GM19328 (cell line): ENCODE data around the gene KIF5A.

Experiments used
- ATAC-seq: cut with Tn5 transposase; IDR thresholded peaks from one replicate; pipeline ENCODE4 v1.9.1; 2021; ENCODE audit warnings: mild to moderate bottlenecking, moderate library complexity; ENCODE audit not compliant: unreplicated experiment

Gene KIF5A

DNA sequence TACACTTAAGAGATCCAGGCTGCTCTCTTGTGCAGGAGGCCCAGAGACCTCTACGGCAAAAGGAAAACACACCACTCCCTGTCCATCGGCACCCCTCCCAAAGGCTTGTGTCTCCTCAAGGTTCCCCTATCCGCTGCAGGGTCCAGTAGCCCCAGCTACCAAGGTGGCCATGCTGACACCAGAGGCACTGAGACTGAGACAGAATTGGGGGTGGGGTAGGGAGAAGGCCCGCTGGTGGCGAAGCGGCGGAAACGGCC lies 30.1 kb upstream of the KIF5A start:
- ATAC-seq = no peak

DNA sequence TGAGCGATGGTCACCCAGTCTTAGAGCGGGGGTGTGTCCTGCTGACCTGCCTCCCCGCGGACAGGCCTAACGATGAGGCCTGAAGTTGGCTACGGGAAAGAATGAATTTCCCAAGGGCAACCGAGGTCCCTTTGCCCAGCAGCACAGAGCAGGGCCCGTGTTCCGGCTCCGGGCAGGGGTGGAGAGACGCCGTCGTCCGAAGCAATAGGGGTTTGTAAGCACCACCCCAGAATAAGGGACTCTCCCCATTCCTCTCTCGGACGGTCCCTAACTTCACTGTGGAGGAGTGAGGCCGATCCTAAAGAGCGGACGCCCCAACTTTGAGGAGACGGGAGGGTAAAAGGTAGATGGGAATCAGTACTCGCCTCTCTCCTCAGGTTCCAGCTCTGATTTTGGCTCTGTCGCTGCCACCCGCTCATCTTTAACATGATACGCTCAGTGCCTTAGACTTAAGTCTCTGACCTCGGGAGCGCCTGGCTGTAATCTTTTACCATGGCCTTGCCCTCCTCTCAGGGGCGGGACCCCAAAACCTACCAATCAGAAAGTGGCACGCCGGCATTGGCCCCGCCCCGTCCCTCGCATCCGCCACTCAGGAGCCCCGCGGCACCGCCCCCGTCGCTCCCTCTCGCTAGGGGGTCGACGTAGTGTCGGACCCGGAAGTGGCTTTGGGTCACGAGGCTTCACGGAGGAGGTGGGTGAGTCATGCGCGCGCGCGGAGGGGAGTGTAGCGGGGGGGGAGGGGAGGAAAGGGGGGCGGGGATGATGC lies 29.6 kb upstream of the KIF5A start, which contains the start of gene DDIT3:
Gene DDIT3, minus strand, starts transcription at position 462 of the 766 bp plus-strand sequence. CDS start 3,108 bp downstream, outside the sequence.
- ATAC-seq = peak; percentile 61

DNA sequence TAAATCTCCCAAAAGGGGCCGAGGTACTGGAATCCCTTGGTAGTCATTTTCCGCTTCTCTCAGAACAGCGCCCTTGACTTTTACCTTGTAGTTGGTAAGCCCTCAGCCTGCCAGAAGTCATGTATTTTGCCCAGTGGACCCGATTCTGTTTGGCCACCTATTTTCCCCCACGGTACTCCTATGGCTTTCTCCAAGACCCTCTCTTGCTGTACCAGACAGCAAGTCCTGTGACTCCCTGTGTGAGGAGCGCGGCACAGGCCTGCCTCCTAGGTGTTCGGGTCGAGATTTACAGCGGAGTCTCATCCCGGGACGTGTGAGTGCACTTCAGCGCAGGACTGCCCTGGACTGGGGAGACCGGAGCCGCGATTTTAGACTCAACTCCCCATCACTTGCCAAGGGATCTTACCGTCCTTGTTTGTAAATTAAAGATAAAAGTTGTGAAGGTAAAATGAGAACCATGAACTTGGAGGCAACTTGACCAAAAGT lies 28.3 kb upstream of the KIF5A start:
- no peak for ATAC-seq

DNA sequence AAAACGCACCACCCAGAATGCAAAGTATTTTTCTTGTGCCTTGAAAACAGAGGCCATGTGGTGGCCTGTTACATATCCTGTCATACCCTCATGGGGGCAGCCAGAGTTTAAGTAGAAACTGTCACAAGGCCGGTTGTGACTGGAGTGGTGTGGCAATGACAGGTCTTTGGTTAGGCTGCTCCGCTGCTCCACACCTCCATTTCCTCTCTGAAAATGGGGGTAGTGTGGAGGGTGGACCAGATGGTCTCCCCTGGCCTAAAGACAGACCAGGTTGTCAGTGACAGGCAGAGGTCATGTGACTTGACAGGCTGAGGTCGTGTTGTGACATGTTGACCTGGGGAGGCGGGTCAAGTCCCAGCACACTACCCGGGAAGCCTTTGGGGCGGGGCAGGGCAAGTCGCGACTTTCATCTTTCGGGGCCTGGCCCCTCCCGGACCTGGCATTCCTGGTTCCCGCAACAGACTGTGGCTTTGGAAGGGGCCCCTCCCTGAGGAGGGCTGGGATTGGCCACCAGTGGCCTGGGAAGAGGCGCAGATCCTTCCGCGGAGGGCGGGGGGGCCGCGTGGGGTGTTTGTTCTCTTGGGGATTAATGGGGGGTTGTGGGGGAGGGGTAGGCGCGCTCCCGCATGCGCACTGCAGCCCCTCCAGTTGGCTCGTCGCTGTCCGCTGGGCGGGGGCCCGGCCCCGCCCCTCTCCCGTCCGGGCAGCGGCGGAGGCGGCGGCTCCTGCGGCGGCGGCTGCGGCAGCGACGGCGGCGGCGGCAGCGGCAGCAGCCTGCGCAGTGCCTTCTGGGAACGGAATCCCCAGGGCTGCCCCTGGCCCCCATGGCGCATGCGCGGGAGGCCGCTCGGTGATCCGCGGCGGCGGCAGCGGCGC lies 27.6 kb upstream of the KIF5A start, which contains the start of gene MBD6:
Gene MBD6, plus strand, starts transcription at position 814 of the 876 bp plus-strand sequence. CDS start 1,480 bp downstream, outside the sequence.
- ATAC-seq = peak; percentile 36

GRCh38 chr12:57522887-57523705 lies 26.7 kb upstream of the KIF5A start:
- ATAC-seq = no peak

DNA sequence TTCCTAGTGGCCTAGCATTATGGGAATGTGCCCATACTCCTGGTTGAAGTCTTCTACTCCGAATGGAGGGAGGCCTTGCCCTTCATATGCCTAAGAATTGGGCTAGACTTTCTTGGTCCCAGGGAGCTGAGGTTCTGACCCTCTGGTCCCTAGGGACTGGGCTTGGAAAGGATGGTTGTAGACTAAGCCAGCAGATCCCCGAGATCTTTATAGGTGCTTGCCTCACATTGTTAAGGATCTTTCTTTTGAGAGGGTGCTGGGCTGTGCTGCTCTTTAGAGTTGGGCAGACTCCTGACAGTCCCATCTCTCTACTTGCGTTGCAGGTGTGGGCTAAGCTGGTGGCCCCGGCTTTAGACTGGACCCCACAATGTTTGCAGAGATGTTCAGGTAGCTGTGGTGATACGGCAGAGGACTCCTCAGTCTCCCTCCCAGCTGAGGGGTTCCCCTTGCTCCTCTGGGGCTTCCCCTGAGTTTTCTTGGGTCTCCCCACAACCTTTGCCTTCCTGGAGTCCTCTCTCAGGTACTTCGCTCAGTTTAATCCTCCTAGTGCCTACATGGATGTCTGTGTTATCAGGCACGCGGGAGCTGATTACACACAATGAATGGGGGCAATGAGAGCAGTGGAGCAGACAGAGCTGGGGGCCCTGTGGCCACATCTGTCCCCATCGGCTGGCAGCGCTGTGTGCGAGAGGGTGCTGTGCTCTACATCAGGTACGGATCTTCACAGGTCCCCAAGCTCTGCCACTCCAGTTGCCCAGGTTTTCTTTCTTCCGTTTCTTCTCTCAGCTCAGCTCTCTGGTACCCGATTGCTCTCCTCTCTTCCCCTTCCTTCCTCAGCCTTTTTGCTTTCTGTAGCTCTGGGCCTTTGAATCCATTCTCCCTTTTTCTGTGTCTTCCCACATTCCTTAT lies 25.9 kb upstream of the KIF5A start:
- ATAC-seq = no peak

DNA sequence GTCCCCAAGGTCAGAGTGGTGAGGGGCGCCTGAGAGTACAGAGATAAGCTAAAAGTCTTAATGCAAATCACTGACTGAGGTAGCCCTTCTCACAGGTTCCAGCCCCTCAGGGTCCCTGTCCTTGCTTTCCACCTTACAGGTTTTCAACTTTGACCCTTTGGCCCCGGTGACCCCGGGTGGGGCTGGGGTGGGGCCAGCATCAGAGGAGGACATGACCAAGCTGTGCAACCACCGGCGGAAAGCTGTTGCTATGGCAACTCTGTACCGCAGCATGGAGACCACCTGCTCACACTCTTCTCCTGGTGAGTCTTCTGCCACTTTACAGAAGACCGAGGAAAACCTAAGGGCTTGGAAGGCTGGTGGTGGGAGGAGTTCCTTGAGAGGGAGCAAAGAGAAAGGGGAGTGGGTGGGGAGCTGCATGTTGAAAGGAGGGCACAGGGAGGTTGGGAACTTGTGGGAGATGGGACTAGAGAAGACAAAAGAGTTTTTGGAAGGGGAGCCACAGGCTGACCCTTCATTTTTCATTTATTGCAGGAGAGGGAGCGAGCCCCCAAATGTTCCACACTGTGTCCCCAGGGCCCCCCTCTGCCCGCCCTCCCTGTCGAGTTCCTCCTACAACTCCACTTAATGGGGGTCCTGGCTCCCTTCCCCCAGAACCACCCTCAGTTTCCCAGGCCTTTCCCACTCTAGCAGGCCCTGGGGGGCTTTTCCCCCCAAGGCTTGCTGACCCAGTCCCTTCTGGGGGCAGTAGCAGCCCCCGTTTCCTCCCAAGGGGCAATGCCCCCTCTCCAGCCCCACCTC lies 24.8 kb upstream of the KIF5A start:
- ATAC-seq = no peak

DNA sequence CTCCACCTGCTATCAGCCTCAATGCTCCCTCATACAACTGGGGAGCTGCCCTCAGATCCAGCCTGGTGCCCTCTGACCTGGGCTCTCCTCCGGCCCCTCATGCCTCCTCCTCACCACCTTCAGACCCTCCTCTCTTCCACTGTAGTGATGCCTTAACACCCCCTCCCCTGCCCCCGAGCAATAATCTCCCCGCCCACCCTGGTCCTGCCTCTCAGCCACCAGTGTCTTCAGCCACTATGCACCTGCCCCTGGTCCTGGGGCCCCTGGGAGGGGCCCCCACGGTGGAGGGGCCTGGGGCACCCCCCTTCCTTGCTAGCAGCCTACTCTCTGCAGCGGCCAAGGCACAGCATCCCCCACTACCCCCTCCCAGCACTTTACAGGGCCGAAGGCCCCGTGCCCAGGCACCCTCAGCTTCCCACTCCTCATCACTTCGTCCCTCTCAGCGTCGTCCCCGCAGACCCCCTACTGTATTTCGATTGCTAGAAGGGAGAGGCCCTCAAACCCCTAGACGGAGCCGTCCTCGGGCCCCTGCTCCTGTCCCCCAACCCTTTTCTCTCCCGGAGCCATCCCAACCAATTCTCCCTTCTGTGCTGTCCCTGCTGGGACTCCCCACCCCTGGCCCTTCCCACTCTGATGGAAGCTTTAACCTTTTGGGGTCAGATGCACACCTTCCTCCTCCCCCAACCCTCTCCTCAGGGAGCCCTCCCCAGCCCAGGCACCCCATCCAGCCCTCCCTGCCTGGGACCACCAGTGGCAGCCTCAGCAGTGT lies 24.0 kb upstream of the KIF5A start:
- ATAC-seq = no peak

DNA sequence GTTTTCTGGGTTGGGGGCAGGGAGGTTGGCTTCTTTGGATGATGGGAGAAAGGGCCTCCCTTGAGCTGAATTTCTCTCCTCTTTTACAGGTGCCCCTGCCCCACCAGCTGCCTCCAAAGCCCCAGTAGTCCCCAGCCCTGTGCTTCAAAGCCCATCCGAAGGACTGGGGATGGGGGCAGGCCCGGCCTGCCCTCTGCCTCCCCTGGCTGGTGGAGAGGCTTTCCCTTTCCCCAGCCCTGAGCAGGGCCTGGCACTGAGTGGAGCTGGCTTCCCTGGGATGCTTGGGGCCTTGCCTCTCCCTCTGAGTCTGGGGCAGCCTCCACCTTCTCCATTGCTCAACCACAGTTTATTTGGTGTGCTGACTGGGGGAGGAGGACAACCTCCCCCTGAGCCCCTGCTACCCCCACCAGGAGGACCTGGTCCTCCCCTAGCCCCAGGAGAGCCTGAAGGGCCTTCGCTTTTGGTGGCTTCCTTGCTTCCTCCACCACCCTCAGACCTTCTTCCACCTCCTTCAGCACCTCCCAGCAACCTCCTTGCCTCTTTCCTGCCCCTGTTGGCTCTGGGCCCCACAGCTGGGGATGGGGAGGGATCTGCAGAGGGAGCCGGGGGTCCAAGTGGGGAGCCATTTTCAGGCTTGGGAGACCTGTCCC lies 23.2 kb upstream of the KIF5A start:
- no peak for ATAC-seq

DNA sequence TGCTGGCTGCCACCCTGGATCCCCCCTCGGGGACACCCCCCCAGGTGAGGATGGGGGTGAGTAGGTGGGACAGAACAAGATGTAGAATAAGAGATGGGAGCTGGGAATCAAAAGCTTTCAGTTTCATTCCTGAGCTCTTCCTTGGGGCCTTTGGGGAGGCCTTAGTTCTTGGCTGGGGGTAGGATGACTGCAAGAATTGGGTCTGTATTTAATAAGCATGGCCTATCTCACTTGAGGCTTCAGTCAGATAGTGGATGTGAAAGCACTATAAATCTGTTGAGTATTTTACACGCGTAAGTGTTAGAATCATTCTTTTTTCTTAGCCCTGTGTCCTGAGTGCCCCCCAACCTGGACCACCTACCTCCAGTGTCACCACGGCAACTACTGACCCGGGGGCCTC lies 22.7 kb upstream of the KIF5A start:
- no peak for ATAC-seq

DNA sequence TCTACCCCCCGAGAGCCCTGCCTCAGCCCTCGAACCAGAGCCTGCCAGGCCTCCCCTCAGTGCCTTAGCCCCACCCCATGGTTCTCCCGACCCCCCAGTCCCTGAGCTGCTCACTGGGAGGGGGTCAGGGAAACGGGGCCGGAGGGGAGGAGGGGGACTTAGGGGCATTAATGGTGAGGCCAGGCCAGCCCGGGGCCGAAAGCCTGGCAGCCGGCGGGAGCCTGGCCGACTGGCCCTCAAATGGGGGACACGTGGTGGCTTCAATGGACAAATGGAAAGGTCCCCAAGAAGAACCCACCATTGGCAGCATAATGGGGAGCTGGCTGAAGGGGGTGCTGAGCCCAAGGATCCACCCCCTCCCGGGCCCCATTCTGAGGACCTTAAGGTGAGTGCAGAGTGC lies 21.7 kb upstream of the KIF5A start:
- no peak for ATAC-seq

- no peak for ATAC-seq
Observed at GRCh38 chr12:57528831-57529555, 20.9 kb upstream of the KIF5A start.

DNA sequence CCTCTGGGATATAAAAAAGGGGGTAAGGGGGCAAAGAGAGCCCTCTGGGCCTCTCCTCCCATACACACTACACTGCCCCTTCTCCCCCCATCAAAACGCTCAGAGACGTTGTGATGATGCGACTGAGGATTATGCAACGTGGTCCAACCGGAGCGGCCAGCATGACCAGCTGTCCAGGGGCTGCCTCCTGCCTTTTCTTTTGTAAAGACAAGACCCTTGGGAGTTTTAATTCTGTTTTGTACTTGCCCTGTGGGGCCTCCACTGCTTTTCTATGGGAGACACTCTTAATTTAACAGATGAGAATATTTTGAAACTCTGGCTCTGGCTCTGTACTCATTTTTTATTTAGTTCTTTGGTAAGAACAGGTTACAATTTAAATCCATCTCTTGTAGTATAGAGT lies 20.0 kb upstream of the KIF5A start:
- ATAC-seq = no peak

DNA sequence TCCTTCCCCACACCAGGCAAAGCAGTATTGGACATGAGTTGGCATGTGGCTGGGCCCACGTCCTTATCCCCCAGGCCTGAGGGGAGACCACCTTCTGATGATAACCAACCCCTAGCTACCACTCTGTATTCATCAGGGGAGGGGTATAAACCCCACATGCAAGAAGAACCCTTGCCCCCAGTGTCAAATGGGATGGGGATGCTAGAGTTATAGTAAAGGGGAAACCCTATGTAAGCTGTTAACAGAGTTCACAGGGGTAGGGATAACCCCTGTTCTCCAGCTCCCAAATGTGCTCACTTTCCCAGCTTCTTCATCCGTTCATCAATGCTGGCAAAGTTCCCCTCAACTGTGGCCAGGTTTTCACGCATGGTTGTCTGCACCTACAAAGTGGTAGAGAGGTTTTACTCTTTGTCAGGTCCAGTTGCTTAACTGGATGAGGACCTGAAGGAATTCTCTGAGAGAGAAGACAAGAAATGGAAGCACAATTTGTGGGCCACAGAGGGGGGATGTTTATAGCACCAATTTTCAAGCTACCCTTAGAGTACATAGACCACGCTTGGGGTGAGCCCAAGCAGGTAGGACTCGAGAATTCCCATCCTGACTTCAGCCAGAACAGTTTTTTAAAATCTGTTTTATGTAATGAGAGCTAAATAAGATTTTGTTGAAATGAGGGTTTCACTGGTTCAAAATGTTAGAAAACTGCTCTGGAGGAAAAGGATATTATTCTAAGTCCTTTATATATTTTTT lies 19.3 kb upstream of the KIF5A start:
- no peak for ATAC-seq

- ATAC-seq = no peak
Observed at GRCh38 chr12:57531836-57532235, 18.0 kb upstream of the KIF5A start.

DNA sequence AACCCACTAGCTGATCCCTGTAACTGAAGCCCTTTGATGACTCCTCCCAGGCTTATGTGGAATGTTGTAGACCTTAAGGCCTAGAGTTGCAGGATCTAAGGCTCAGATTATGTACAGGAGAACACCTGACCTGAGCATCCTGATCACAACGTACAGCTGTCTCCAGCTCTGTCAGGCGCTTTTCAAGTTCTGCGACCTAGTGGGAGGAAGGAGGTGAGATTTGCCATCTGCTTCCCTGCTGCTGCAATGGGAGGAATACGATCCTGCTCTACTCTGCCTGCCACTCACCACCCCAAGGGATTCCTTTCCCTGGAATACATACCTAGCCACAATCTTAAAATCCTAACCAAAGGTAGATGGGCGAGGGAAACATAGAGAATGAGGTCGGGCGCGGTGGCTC lies 16.7 kb upstream of the KIF5A start:
- ATAC-seq = no peak

GRCh38 chr12:57534250-57534649 lies 15.6 kb upstream of the KIF5A start:
- ATAC-seq = no peak
